VCaP (cell line): ENCODE data around the gene UNKL.

Source experiments
- H3K27ac ChIP-seq: fragments of 450-650 bp; 2 replicates; pipeline ENCODE4 v1.5.1; 2017
- TF ChIP-seq, protein P1 (sequence below): fragments of 450-650 bp; conservative IDR thresholded peaks from 2 replicates; pipeline ENCODE4 v1.5.1; 2017; ENCODE audit warnings: mild to moderate bottlenecking, moderate library complexity

Gene UNKL

GRCh38 chr16:1366712-1367299, 47.7 kb downstream of the UNKL start:
- H3K27ac ChIP-seq: no peak overlapping the region
- TF ChIP-seq, protein P1, sequence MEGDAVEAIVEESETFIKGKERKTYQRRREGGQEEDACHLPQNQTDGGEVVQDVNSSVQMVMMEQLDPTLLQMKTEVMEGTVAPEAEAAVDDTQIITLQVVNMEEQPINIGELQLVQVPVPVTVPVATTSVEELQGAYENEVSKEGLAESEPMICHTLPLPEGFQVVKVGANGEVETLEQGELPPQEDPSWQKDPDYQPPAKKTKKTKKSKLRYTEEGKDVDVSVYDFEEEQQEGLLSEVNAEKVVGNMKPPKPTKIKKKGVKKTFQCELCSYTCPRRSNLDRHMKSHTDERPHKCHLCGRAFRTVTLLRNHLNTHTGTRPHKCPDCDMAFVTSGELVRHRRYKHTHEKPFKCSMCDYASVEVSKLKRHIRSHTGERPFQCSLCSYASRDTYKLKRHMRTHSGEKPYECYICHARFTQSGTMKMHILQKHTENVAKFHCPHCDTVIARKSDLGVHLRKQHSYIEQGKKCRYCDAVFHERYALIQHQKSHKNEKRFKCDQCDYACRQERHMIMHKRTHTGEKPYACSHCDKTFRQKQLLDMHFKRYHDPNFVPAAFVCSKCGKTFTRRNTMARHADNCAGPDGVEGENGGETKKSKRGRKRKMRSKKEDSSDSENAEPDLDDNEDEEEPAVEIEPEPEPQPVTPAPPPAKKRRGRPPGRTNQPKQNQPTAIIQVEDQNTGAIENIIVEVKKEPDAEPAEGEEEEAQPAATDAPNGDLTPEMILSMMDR: no peak

GRCh38 chr16:1366060-1366711, 48.3 kb downstream of the UNKL start:
- no peak overlapping the region for H3K27ac ChIP-seq
- TF ChIP-seq, protein P1: no peak

DNA sequence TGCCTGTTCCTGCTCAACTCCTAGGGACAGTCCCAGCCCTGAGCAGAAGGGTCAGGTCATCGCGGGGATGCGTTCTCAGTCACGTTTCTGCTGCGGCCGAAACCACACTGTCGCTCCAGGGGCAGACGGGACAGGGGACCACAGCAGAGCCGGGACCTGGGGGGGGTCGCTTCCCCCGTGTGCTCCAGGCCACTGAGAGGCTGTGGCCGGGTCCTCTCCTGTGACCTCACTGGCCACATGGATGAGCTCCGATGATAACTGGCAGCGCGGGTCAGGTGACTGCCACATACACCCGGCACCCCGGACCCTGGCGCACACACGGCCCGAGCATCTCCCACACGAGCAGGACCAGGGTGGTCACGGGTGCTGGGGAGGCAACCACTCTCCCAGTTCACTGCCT, 50.0 kb downstream of the UNKL start:
- no peak overlapping the region for H3K27ac ChIP-seq

GRCh38 chr16:1363501-1364041, 50.9 kb downstream of the UNKL start:
- TF ChIP-seq, protein P1: peak; percentile 89
- H3K27ac ChIP-seq: no peak overlapping the region

More for the DNA sequence above, 50.0 kb downstream of the UNKL start:
- TF ChIP-seq, protein P1: no peak

GRCh38 chr16:1362807-1363206, 51.7 kb downstream of the UNKL start:
- TF ChIP-seq, protein P1: no peak
- H3K27ac ChIP-seq: no peak overlapping the region

DNA sequence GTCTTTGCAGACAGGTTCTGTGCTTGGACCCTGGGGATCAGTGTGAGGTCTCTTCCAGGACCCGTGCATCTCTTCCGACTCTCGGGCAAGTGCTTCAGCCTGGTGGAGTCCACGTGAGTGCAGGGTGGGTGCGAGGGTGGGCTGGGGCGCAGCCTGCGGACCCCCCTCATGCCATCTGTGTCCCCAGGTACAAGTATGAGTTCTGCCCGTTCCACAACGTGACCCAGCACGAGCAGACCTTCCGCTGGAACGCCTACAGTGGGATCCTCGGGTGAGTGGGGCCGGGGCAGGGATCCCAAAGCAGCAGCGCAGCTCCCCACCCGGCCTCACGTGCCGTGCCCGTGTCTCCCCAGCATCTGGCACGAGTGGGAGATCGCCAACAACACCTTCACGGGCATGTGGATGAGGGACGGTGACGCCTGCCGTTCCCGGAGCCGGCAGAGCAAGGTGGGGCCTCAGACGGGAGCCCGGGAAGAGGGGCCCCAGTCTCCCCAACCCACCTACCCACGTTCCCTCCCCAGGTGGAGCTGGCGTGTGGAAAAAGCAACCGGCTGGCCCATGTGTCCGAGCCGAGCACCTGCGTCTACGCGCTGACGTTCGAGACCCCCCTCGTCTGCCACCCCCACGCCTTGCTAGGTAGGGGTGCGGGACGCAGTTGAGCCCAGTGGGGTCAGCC, 52.7 kb downstream of the UNKL start:
- H3K27ac ChIP-seq: no peak overlapping the region
- TF ChIP-seq, protein P1: no peak

- TF ChIP-seq, protein P1: no peak
- H3K27ac ChIP-seq: no peak overlapping the region
Observed at GRCh38 chr16:1357906-1358566, 56.5 kb downstream of the UNKL start.
